Measurements from ENCODE around the gene PTCH1. TPM values are rescaled to one million over a fixed set of nuclear protein-coding genes. Genes with fewer than 3 reads are reported as not detected.

Gene PTCH1
- polyA plus RNA-seq, 1 experiment: 2.8 TPM

GRCh38 chr9:95435074-95435728 is 81.6 kb downstream of the PTCH1 start:
- DNase-seq (ENCODE audit: low read depth): no peak
- Histone ChIP-seq H3K4me3 (ENCODE audit: low read depth, low read length) (no peak overlapping the region), H3K36me3 (ENCODE audit: control insufficient read depth, insufficient read depth, low read length) (no peaks in the 10 kb centered on the region), H3K27me3 (ENCODE audit: control insufficient read depth, insufficient read depth, low read length) (peaks cover 1% of the 10 kb centered on the region)
- POLR2A ChIA-PET: no interaction called here
- CTCF ChIA-PET: no interaction called here
- no peak for TF ChIP-seq CTCF (IDR thresholded peaks at IDR 0.05; ENCODE audit: insufficient read depth, low read depth, low read length)

GRCh38 chr9:95434116-95435073 is 82.4 kb downstream of the PTCH1 start:
- ChIA-PET CTCF (no interaction called here), POLR2A (no interaction called here)
- TF ChIP-seq CTCF (IDR thresholded peaks at IDR 0.05; ENCODE audit: insufficient read depth, low read depth, low read length): no peak
- no peaks in the 10 kb centered on the region for H3K36me3 ChIP-seq (ENCODE audit: control insufficient read depth, insufficient read depth, low read length)
- peaks cover 1% of the 10 kb centered on the region for H3K27me3 ChIP-seq (ENCODE audit: control insufficient read depth, insufficient read depth, low read length)
- no peak for DNase-seq (ENCODE audit: low read depth)
- H3K4me3 ChIP-seq (ENCODE audit: low read depth, low read length): no peak overlapping the region

- TF ChIP-seq CTCF (IDR thresholded peaks at IDR 0.05; ENCODE audit: insufficient read depth, low read depth, low read length): no peak
- H3K27me3 ChIP-seq (ENCODE audit: control insufficient read depth, insufficient read depth, low read length): peaks cover 1% of the 10 kb centered on the region
- CTCF ChIA-PET: no interaction called here
- H3K4me3 ChIP-seq (ENCODE audit: low read depth, low read length): no peak overlapping the region
- no peak for DNase-seq (ENCODE audit: low read depth)
- no peaks in the 10 kb centered on the region for H3K36me3 ChIP-seq (ENCODE audit: control insufficient read depth, insufficient read depth, low read length)
- POLR2A ChIA-PET: no interaction called here
These were observed 83.5 kb downstream of the PTCH1 start for GRCh38 chr9:95433096-95433819.

GRCh38 chr9:95431286-95431685 is 85.5 kb downstream of the PTCH1 start:
- ChIA-PET CTCF (no interaction called here), POLR2A (no interaction called here)
- DNase-seq (ENCODE audit: low read depth): no peak
- peaks cover 1% of the 10 kb centered on the region for H3K27me3 ChIP-seq (ENCODE audit: control insufficient read depth, insufficient read depth, low read length)
- H3K36me3 ChIP-seq (ENCODE audit: control insufficient read depth, insufficient read depth, low read length): no peaks in the 10 kb centered on the region
- H3K4me3 ChIP-seq (ENCODE audit: low read depth, low read length): no peak overlapping the region
- no peak for TF ChIP-seq CTCF (IDR thresholded peaks at IDR 0.05; ENCODE audit: insufficient read depth, low read depth, low read length)

Measured in BJ (cell line).